Calu3 (cell line): Measurements from ENCODE around the gene CHST3. TPM values are rescaled to one million over a fixed set of nuclear protein-coding genes. Genes with fewer than 3 reads are reported as not detected.

Experiments used
- BruUV-seq: library from RNA; stranded (reverse); fragments of 400-500 nt; replicated peaks from 2 replicates; lab custom pipeline; 2021; lab: Mats Ljungman, UMichigan
- CTCF ChIA-PET: fragments of 300-600 bp; sonication (Branson Sonifier 250); formaldehyde crosslinking; loops from one replicate; lab custom pipeline; 2022; ENCODE audit warnings: antibody characterized with exemption; lab: Charles Lee
- DNase-seq: peaks from one replicate; pipeline ENCODE4 v3.0.0; 2022
- H3K27ac Mint-ChIP-seq: one replicate; pipeline ENCODE4 v1.8.0; 2022; ENCODE audit warnings: mixed read lengths; ENCODE audit not compliant: unreplicated experiment
- H3K27me3 Mint-ChIP-seq: one replicate; pipeline ENCODE4 v1.8.0; 2022; ENCODE audit warnings: mixed read lengths; ENCODE audit not compliant: unreplicated experiment
- H3K36me3 Mint-ChIP-seq: one replicate; pipeline ENCODE4 v1.8.0; 2022; ENCODE audit warnings: mild to moderate bottlenecking, moderate library complexity, mixed read lengths; ENCODE audit not compliant: insufficient read depth, unreplicated experiment
- H3K4me1 Mint-ChIP-seq: one replicate; pipeline ENCODE4 v1.8.0; 2022; ENCODE audit warnings: mild to moderate bottlenecking, low read depth, mixed read lengths; ENCODE audit not compliant: unreplicated experiment
- H3K4me3 Mint-ChIP-seq: one replicate; pipeline ENCODE4 v1.8.0; 2022; ENCODE audit warnings: mild to moderate bottlenecking, low read depth, moderate library complexity, mixed read lengths; ENCODE audit not compliant: unreplicated experiment
- H3K9me3 Mint-ChIP-seq: one replicate; pipeline ENCODE4 v1.8.0; 2022; ENCODE audit warnings: low read depth, mixed read lengths; ENCODE audit not compliant: unreplicated experiment
- intact Hi-C: fragments of 100-400 bp; cut with micrococcal nuclease; formaldehyde crosslinking; loops from one replicate; pipeline ENCODE4 v1.10.0; 2022; ENCODE audit not compliant: unreplicated experiment
- total RNA-seq: library from RNA; stranded (reverse); gene quantifications from 2 replicates; pipeline ENCODE4 v1.2.3, GENCODE V29; 2022
- TF ChIP-seq, protein P1 (sequence below): fragments of 200-600 bp; IDR thresholded peaks from one replicate; pipeline ENCODE4 v1.8.0; 2022; ENCODE audit warnings: antibody characterized with exemption; ENCODE audit not compliant: unreplicated experiment

The CHST3 gene
- total RNA-seq, 1 experiment from 2014 or later: 32.4 TPM

GRCh38 chr10:71978476-71978875, 14.3 kb downstream of the CHST3 start:
- TF ChIP-seq, protein P1, sequence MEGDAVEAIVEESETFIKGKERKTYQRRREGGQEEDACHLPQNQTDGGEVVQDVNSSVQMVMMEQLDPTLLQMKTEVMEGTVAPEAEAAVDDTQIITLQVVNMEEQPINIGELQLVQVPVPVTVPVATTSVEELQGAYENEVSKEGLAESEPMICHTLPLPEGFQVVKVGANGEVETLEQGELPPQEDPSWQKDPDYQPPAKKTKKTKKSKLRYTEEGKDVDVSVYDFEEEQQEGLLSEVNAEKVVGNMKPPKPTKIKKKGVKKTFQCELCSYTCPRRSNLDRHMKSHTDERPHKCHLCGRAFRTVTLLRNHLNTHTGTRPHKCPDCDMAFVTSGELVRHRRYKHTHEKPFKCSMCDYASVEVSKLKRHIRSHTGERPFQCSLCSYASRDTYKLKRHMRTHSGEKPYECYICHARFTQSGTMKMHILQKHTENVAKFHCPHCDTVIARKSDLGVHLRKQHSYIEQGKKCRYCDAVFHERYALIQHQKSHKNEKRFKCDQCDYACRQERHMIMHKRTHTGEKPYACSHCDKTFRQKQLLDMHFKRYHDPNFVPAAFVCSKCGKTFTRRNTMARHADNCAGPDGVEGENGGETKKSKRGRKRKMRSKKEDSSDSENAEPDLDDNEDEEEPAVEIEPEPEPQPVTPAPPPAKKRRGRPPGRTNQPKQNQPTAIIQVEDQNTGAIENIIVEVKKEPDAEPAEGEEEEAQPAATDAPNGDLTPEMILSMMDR: no peak
- Mint-ChIP-seq H3K27me3 (no peaks in the 10 kb centered on the region), H3K9me3 (no peaks in the 10 kb centered on the region), H3K4me3 (no peak overlapping the region), H3K27ac (no peak overlapping the region), H3K4me1 (peaks cover 38% of the 10 kb centered on the region), H3K36me3 (peaks cover 24% of the 10 kb centered on the region)
- no peak for DNase-seq
- no TSS peak for BruUV-seq
- CTCF ChIA-PET: no interaction called here
- intact Hi-C loops: no loop called here

GRCh38 chr10:71978988-71979691, 14.9 kb downstream of the CHST3 start:
- peaks cover 22% of the 10 kb centered on the region for H3K36me3 Mint-ChIP-seq
- CTCF ChIA-PET: no interaction called here
- H3K27ac Mint-ChIP-seq: no peak overlapping the region
- DNase-seq: no peak
- intact Hi-C loops: no loop called here
- H3K4me1 Mint-ChIP-seq: peaks cover 31% of the 10 kb centered on the region
- no TSS peak for BruUV-seq
- H3K9me3 Mint-ChIP-seq: no peaks in the 10 kb centered on the region
- H3K27me3 Mint-ChIP-seq: no peaks in the 10 kb centered on the region
- TF ChIP-seq, protein P1: no peak
- H3K4me3 Mint-ChIP-seq: no peak overlapping the region

DNA sequence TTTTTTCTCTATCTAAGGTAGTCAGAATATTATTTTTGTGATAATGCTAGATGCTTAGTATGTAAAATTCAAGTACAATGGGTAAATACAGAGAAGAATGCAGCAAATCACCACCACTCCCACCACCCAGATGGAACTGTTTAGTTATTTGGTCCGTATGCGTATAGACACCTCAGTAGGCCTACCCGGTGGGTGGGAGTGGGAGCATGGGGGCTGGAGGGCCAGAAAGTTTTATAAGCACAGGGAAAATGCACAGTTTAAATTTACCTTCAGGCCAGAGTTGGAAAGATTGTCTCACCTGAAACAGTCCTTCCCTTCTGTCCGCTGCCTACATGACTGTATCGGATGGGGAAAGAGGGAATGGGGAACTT, 15.5 kb downstream of the CHST3 start:
- CTCF ChIA-PET: no interaction called here
- no TSS peak for BruUV-seq

DNA sequence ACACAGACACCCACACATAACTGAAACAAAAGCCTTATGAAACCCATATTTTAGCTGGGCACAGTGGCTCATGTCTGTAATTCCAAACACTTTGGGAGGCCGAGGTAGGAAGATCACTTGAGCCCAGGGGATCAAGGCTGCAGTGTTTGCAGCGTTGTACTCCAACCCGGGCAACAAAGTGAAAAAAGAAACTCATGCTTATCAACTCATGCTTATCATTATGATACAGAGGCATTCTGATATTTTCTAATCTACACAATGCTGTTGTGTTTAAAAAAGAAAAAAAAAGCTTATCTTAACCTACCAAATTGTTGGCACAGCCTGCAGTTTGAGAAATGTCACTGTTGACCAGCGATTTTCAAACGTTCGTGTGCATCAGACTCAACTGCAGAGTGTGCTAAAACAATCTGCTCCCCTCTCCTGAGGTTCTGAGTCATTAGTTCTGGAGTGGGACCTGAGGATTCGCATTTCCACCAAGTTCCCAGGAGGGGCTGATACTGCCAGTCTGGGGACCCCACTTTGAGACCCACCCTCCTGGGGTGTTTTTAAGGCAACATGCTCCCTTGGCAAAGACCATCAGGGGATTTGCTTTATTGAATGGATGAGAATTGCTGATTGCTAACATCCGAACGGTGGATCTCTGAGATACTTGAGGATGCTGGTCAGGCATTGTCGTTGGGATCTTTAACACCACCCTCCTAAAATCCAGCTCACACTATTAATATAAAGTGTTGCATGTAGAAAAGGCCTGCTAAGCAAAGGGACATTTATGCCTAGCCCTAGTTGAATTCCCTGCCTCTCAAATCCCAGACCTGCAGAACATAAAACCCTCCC, 16.2 kb downstream of the CHST3 start:
- no TSS peak for BruUV-seq
- no peak for DNase-seq
- Mint-ChIP-seq H3K9me3 (no peaks in the 10 kb centered on the region), H3K4me1 (peaks cover 23% of the 10 kb centered on the region), H3K4me3 (no peak overlapping the region), H3K36me3 (peaks cover 14% of the 10 kb centered on the region), H3K27me3 (no peaks in the 10 kb centered on the region), H3K27ac (no peak overlapping the region)
- CTCF ChIA-PET: no interaction called here
- intact Hi-C loops: no loop called here
- TF ChIP-seq, protein P1: no peak

More for the DNA sequence above, 15.5 kb downstream of the CHST3 start:
- H3K4me1 Mint-ChIP-seq: peaks cover 26% of the 10 kb centered on the region
- TF ChIP-seq, protein P1: no peak
- intact Hi-C loops: no loop called here
- H3K36me3 Mint-ChIP-seq: peaks cover 17% of the 10 kb centered on the region
- DNase-seq: no peak
- H3K27me3 Mint-ChIP-seq: no peaks in the 10 kb centered on the region
- no peak overlapping the region for H3K27ac Mint-ChIP-seq
- H3K4me3 Mint-ChIP-seq: no peak overlapping the region
- no peaks in the 10 kb centered on the region for H3K9me3 Mint-ChIP-seq
